ENCODE measurements around the gene PPP6R3.

- TF ChIP-seq CTCF (IDR thresholded peaks at IDR 0.05; ENCODE audit: borderline replicate concordance, extremely low read depth, low read length, poor library complexity, severe bottlenecking) = no peak
- no peak for TF ChIP-seq EZH2 (IDR thresholded peaks at IDR 0.05; ENCODE audit: borderline replicate concordance, low read depth, low read length, severe bottlenecking)
Measured at GRCh38 chr11:68518191-68518590, 57.6 kb downstream of the PPP6R3 start.
